ENCODE data around the gene ZFP36L1. TPM values are rescaled to one million over a fixed set of nuclear protein-coding genes. Genes with fewer than 3 reads are reported as not detected.

Gene ZFP36L1
- total and polyA plus RNA-seq, 7 donors = 26.6 to 413 (median 217) TPM

GRCh38 chr14:68811171-68811570, 18.3 kb upstream of the ZFP36L1 start:
- no peak for TF ChIP-seq EP300 (IDR thresholded peaks at IDR 0.05)
- TF ChIP-seq POLR2A (IDR thresholded peaks at IDR 0.05) = no peak
- no peak for TF ChIP-seq POLR2AphosphoS5 (IDR thresholded peaks at IDR 0.05)
- TF ChIP-seq, protein P1, sequence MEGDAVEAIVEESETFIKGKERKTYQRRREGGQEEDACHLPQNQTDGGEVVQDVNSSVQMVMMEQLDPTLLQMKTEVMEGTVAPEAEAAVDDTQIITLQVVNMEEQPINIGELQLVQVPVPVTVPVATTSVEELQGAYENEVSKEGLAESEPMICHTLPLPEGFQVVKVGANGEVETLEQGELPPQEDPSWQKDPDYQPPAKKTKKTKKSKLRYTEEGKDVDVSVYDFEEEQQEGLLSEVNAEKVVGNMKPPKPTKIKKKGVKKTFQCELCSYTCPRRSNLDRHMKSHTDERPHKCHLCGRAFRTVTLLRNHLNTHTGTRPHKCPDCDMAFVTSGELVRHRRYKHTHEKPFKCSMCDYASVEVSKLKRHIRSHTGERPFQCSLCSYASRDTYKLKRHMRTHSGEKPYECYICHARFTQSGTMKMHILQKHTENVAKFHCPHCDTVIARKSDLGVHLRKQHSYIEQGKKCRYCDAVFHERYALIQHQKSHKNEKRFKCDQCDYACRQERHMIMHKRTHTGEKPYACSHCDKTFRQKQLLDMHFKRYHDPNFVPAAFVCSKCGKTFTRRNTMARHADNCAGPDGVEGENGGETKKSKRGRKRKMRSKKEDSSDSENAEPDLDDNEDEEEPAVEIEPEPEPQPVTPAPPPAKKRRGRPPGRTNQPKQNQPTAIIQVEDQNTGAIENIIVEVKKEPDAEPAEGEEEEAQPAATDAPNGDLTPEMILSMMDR (IDR thresholded peaks at IDR 0.05) = no peak
- WGBS, 2 donors = 94 to 96% methylated on average over 10 of the region's 10 CpGs
- Histone ChIP-seq H3K27ac (peak overlapping the region in 2 of 4 donors; percentile 6 to 9), H3K4me1 (peaks cover 0 to 81% (median 71%) of the 10 kb centered on the region in 4 donors), H3K36me3 (no peaks in the 10 kb centered on the region), H3K27me3 (no peaks in the 10 kb centered on the region), H3K9me3 (no peaks in the 10 kb centered on the region), H3K4me3 (no peak overlapping the region)
- intact Hi-C loops (cut with DNase I) = loop anchor here (10.0 kb wide), 1 partner anchor 776 kb away; no protein-coding TSS in a partner anchor
- DNase-seq = no peak

DNA sequence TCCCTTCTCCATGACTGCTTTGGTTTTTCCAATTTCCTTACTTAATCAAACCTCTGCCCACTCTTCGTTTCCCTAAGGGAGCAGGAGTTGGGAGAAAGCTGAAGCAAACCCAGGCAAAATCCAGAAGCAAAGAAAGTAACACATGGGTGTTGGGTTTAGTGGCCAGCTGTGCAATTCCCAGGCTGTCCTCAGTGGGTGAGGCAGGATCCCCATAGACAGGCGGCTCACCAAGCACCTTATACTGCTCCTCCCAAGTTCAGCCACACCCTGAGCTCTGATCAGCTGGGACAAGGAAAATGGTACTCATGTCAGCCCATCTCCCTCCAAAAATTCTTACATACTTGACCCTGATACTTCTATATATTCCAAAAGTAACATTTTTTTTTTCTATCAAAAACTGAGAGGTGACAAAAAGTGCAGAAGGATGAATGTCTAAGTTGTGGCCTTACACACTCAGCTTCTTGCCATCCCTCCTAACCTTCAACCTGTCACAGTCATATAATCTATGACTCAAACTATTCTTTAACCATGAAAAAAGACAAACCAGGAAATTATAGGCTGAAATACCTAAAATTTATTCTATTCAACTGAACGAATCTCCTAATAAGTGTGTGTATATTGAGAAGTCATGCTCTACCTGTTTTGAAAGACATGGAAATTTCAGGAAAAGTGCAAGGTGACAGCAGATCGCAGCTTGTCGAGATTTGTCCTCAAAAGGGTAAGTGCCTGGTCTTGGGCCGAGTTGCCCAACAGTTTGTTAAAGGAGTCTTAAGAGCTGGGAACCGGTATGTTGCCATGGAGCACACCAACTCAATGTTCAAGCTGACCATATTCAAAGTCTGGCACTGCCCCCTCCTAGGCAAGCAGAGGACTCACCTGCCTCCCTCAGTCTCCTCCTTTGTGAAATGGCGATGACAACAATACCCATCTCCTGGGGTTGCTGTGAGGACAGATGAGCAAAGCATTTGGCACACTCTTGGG, 17.6 kb upstream of the ZFP36L1 start:
- no peaks in the 10 kb centered on the region for H3K36me3 ChIP-seq
- 86 to 89% methylated on average over 8 of the region's 8 CpGs for WGBS, 2 donors
- no peaks in the 10 kb centered on the region for H3K27me3 ChIP-seq
- H3K4me1 ChIP-seq = peaks cover 0 to 81% (median 71%) of the 10 kb centered on the region in 4 donors
- no peak for DNase-seq
- H3K27ac ChIP-seq = peak overlapping the region in 3 of 4 donors; percentile 84 to 91 (median 87)
- intact Hi-C loops (cut with DNase I) = loop anchor here (10.0 kb wide), 1 partner anchor 776 kb away; no protein-coding TSS in a partner anchor
- no peak for TF ChIP-seq EP300 (IDR thresholded peaks at IDR 0.05)
- no peak for TF ChIP-seq POLR2A (IDR thresholded peaks at IDR 0.05)
- no peak for TF ChIP-seq POLR2AphosphoS5 (IDR thresholded peaks at IDR 0.05)
- TF ChIP-seq, protein P1 (IDR thresholded peaks at IDR 0.05) = no peak
- no peak overlapping the region for H3K4me3 ChIP-seq
- H3K9me3 ChIP-seq = no peaks in the 10 kb centered on the region

- WGBS, 2 donors = 90 to 97% methylated on average over 4 of the region's 4 CpGs
- Histone ChIP-seq H3K27ac (peak overlapping the region in 3 of 4 donors; percentile 84 to 91 (median 87)), H3K9me3 (no peaks in the 10 kb centered on the region), H3K36me3 (no peaks in the 10 kb centered on the region), H3K4me1 (peaks cover 0 to 79% (median 69%) of the 10 kb centered on the region in 4 donors), H3K4me3 (no peak overlapping the region), H3K27me3 (no peaks in the 10 kb centered on the region)
- no peak for TF ChIP-seq EP300 (IDR thresholded peaks at IDR 0.05)
- no peak for TF ChIP-seq POLR2A (IDR thresholded peaks at IDR 0.05)
- DNase-seq = peak; percentile 64
- intact Hi-C loops (cut with DNase I) = loop anchor here (5.0 kb wide), 1 partner anchor 712 kb away; no protein-coding TSS in a partner anchor
Measured at GRCh38 chr14:68809524-68809923, 16.7 kb upstream of the ZFP36L1 start.

DNA sequence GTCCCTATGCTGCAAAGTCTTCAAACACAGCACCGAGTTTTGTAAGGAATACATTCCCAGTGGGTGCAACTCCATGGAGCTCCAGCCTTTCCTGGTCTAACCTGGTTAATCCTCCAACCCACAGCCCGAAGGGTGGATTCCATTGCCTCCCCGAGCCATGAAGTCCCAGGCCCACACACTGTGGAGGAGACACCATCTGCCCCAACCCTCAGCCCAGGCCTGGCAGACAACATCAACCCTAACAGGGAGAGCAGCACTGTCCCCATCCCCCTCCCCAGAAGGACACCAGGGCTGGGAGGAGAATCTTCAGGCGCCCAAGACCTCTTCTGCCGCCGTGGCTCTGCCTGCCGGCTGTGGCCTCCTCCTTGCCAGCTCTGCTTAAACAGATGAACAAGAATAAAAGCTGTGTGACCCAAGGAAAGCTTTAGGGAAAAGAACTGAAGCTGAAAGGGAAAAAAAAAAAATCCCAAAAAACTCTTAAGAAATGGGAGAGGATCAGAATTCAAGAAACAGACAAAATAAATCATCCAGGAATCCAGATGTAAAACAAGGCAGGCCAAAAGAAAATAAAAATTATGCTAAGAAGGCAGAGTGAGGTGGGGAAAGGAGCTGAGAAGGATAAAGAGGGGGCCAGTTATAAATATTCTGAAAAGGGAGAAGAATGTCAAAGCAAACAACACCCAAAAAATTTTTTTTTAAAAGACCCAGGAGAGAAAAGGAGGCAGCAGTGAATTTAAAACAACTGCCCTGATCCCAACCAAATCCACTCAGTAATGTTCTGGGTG, 16.0 kb upstream of the ZFP36L1 start:
- H3K9me3 ChIP-seq = no peaks in the 10 kb centered on the region
- no peaks in the 10 kb centered on the region for H3K27me3 ChIP-seq
- 82 to 90% methylated on average over 7 of the region's 7 CpGs for WGBS, 2 donors

More for the DNA sequence above, 16.0 kb upstream of the ZFP36L1 start:
- H3K4me3 ChIP-seq = no peak overlapping the region
- H3K36me3 ChIP-seq = no peaks in the 10 kb centered on the region
- H3K4me1 ChIP-seq = peaks cover 0 to 72% (median 62%) of the 10 kb centered on the region in 4 donors
- H3K27ac ChIP-seq = peak overlapping the region; percentile 84 to 91 (median 86)
- intact Hi-C loops (cut with DNase I) = loop anchor here (5.0 kb wide), 1 partner anchor 712 kb away; no protein-coding TSS in a partner anchor
- peak; percentile 69 for DNase-seq
- no peak for TF ChIP-seq EP300 (IDR thresholded peaks at IDR 0.05)
- TF ChIP-seq POLR2A (IDR thresholded peaks at IDR 0.05) = no peak
- no peak for TF ChIP-seq POLR2AphosphoS5 (IDR thresholded peaks at IDR 0.05)
- TF ChIP-seq, protein P1 (IDR thresholded peaks at IDR 0.05) = no peak
